Measurements from ENCODE around the gene ODF2L.

GRCh38 chr1:86305731-86306130, 90.4 kb downstream of the ODF2L start:
- TF ChIP-seq POLR2A (IDR thresholded peaks at IDR 0.05) (no peak), CTCF (IDR thresholded peaks at IDR 0.05) (no peak)

Data from adrenal gland (tissue), 5 donors.